Measurements from ENCODE around the gene KCNH4.
"Not testable (repeated sequence)": the region's sequence is repeated elsewhere in the genome, so short reads cannot be mapped to it uniquely, and the experiment has no call there.

Gene KCNH4

DNA sequence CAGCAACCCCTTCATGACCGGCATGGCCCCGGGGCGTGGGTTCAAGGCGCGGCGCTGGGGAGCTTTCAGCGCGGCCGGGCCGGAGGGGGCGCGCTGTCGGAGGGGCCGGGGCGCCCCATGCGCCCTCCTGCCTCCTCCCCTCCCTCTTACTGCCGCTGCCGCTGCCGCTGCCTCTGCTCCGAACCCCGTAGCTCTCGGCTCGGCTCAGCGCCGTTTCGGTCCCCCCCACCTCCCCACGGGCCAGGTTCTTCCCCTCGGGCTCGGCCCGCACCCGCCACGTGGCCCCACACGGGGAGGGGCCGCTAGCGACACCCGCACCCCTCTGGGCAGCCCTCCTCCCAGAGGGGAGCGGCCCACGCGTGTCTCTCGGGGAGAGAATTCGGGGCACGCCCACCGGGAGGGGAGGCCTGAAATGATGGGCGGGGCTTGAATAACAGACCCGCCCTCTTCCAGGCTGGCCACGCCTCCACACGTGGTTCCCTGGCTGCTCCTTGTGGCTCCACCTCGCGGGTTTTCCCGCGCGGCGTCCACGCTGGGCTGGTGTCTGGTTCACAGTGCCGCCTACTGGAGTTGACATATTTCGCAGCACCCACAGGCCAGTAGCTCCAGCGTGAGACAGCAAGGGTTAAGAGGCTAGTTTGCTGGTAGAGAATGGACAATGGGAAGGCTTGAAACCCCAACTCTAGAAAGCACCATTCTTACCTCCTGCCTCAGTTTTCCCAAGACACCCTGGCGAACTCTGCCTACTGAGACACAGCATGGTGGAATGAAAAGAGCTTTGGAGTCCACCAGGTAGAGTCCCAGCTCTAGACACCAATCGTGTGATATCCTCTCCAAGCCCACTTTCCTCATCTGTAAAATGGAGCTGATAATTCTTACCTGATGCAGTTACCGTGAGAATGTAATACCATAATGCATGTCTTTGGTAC lies at the start of gene KCNH4:
KCNH4 (minus strand) TSS at position 221 of the 929 bp plus-strand sequence; CDS start at position 24, 197 bp downstream.
- peak; percentile 79 to 87 for DNase-seq

DNA sequence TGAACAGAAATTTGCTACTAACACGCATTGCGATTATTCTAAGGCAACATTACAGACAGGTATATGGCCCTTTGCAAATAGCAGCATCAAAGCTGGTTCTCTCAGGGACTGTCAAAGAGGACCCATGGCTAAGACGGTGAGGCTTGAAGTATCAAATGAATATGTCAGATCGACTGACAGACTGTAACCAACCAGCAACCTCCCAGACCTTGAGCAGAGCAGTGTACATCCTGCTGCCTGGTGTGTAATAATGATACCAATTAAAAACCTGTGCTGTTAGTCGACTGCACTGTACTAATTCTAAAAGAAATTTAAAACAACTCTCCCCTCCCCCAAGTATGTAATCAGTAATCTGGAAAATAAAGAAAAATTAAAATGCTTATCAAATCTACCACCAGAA lies 49.3 kb upstream of the KCNH4 start:
- DNase-seq, result no peak

DNA sequence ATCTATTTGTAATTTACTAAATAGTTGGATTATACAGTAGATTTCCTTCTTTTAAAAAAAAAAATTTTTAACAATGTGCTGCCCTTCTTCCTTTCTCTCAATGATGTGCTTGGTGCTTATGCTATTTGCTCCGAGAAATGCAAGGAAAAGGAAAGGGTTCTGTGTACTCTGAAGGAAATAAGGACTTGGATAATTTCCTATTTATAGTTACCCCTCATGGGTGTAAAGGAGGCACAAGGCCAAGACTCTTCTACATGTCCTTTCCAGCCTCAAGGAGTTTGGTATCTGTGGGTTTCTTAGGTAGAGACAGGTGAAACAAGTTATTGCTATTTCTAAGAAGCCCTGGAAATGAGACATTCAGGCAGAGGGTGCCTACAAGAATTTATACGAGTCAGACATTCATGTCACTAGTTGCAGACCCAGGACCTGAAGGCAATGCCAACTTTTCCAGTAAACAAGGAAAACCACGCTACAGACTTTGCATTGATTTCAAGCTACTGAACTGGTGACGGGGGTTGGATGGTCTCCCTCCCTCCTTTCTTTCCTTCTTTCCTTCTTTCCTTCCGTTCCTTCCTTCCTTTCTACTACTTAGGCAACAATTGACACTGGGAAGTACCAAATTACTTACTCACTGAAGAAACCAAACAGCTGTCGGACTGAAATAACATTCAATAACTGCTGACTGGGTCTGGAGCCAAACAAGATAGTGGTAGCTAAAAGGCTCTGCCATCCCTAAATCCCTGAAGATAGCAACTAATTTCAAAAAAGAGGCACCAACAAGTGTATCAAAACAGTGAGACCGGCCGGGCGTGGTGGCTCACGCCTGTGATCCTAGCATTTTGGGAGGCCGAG lies 47.1 kb upstream of the KCNH4 start:
- DNase-seq, result no peak

DNA sequence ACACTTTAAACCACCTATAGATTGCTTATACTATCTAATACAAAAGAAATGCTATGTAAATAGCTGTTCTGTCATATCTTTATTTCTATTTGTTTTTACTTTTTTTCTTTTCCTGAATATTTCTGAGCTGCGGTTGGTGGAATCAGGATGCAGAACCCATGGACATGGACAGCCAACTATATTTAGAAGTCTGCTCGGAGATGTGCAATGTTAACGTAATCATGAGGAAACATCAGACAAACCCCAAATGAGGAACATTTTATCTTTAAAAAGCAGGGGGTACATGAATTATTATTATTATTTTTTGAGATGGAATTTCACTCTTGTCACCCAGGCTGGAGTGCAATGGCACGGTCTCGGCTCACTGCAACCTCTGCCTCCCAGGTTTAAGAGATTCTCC lies 44.7 kb upstream of the KCNH4 start:
- DNase-seq, result no peak

DNA sequence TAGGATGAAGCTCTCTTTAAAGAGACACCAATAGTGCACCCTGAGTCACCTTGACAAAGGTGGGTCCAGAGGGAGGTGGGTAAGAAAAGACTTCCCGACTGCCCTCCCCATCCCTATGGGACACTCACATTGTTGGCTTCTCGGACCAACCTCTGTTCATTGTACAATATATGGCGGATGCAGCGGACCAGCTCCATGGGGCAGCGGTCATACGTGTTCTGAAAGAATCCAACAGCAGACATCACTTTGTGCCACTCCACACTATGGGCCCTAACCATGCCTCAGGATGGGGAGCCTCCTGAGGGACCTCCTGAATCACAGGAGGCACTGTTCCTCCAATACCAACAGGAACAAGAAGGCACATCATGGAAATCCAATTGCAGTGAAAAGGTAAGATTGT lies 43.7 kb upstream of the KCNH4 start:
- no peak for DNase-seq

DNA sequence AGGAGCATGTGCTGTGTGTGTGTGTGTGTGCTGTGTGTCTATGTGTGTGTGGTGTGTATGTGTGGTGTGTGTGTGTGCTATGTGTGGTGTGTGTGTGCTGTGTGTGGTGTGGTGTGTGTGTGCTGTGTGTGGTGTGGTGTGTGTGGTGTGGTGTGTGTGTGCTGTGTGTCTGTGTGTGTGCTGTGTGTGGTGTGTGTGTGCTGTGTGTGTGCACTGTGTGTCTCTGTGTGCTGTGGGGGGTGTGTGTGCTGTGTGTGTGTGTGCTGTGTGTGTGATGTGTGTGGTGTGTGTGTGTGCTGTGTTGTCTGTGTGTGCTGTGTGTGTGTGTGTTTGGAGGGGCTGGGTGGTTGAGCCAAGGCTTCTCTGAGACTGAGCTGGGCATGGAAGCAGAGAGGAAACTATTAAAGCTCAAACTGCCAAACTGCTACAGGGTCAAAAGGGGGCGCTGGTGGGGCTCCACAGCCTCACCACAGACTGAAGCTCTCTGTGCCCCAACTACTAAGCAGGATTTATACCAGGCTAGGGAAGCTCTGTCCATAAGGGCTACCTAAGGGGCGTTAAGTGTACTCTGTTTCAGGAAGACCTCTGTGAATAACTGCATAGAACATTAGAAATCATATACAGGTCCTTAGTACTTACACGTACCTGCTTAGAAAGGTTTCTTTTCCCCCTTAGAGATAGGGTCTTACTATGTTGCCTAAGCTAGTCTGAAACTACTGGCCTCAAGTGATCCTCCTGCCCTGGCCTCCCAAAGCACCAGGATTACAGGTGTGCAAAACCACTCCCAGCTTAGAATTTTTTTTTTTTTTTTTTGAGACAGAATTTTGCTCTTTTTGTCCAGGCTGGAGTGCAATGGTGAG lies 41.2 kb upstream of the KCNH4 start:
- DNase-seq, result no peak

DNA sequence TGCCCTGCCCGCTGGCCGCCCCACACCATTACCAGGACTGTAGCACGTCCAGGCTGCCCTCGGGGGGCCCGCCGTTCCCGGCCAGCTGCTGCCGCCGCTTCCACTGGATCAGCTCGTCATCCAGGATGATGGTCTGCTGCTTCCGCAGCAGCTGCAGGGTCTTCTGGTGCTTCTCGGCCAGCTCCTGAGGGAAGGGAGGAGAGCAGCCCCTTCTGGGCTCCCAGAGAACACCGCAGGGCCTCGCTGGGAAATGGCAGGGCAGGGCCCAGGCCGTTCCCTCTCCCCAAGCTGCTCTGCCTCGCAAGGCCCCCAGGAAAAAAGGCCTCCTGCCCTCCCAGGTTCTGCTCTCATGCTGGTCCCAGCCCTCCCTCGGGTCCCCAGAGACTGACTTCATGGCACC lies 38.3 kb upstream of the KCNH4 start:
- not testable (repeated sequence) for DNase-seq

DNA sequence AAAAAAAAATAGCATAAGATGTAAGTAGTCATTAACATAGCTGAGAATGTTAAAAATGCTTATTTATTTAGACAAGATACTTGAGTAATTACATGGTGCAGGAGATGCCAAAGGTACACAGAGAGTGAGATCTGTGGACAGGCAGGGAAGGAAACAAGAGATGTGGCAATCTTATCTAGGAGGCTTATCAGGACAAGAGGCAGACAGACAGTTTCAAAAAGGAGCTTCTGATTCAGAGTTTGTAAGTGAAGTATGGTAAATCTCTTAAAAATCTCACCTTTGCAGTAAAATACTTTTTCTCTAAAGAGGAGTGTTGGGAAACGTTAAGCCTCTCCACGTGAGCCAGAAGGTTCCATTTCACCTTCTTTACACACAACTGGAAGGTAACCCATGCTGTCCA lies 33.2 kb upstream of the KCNH4 start:
- no peak for DNase-seq

DNA sequence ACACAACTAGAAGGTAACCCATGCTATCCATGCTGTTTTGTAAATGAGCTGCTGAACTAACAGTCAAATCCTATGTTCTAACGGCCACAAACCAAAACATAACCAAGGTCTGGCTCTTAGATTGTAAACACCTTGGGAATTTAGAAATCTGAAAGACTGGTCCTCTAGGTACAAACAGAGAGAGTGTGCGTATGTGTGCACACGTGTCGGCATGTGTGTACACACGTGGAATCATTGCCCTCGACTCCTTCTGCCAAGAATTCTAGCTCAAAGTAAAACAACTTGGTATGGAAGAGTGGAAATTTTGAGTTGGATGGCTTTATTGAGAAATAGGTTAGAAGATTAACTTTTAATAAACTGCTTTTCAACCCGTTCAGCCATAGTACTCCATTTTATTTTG lies 31.4 kb upstream of the KCNH4 start:
- DNase-seq, result no peak

DNA sequence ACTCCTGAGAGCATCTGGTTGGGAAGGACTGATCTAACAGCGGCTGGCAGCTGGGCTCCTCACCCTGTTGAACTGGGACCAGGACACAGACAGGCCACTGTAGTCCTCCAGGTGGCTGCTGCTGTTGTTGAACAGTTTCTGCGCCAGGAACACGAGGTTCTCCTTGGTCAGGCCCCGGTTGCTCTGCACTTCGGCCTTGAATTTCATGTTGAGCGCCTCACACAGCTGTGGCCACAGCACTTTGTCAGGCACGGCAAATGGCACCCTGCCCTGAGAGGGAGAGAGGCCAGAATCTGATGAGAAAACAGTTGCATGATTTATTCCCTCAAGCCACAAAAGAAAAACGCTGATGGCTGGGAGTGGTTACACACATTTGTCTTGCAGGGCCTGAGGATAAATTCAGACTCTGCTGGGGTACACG lies 31.0 kb upstream of the KCNH4 start:
- not testable (repeated sequence) for DNase-seq

DNA sequence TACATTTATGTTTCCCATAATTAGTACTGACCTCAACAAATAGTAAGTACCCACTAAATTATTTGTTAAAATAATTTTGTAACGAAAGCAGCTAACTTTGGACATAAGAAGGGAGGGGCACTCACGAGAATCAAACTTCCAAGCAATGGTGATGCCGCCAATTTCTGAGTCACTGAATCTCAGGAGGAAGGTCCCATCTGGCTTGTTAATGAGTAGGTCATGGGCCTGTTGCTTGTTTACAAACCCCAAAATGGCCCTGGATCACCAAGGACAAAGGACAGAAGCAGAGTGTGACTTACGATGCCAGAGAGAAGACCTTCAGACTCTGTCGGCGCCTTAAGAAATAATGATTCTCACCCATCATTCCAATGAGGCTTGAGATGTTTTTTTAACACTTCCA lies 29.1 kb upstream of the KCNH4 start:
- DNase-seq, result no peak

DNA sequence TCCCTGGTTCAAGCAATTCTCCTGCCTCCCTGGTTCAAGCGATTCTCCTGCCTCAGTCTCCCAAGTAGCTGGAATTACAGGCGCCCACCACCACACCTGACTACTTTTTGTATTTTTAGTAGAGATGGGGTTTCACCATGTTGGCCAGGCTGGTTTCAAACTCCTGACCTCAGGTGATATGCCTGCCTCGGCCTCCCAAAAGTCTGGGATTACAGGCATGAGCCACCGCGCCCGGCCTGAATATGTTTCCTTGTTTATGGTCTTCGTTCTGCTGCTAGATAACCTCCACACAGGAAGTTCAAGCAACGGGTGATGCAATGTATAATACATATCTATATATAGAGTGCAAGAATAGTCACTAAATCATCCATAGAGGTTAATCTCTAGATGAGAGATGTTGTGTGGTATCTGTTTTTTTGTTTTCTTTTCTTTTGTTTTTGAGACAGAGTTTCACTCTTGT lies 25.2 kb upstream of the KCNH4 start:
- DNase-seq, result not testable (repeated sequence)

DNA sequence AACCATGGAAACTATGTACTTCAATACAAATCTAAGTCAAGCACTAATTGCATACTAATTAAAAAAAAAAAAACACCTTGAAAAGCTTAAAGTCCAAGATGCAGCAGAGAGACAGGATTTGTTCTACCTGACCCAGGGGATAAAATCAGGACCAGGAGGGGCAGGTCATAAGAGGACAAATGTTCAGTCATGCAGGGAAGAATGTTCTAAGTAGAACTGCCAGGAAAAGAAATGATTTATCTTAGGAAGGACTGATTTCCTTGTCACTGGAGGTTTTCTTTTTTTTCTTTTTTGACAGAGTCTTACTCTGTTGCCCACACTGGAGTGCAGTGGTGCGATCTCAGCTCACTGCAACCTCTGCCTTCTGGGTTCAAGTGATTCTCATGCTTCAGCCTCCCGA lies 22.4 kb upstream of the KCNH4 start:
- DNase-seq, result no peak

DNA sequence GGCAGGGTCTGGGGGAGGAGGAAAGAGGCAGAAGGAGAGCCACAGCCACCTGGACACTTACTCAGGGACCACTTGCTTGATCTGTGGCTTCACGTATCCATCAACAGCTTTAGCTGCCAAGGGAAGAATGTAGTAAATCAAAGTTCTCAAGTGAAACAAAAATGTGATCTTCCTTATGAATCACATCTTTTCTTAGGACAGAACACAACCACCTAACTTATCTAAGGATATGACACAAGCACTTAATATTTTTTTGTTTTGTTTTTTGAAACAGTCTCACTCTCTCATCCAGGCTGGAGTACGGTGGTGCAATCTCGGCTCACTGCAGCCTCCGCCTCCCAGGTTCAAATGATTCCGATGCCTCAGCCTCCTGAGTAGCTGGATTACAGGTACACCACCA lies 21.8 kb upstream of the KCNH4 start:
- no peak for DNase-seq

DNA sequence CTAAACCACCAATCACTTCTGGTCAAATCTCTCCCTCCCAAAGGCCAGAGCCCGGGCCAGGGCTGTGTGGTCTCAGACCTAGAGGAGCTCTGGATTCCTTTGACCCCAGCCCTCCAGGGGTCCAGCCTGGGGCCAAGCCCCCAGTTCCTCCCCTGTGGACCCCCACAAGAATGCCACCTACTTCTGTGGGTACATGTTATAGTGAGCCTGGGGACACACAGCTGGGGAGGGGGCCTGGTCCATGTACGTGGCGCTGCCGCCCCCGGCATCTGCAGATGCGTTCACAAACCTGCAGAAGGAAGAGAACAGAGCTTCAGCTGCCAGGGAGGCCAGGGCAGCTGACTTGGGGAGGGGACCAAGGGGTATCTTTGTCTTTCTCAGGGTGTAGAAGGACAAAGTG lies 21.2 kb upstream of the KCNH4 start:
- no peak for DNase-seq

DNA sequence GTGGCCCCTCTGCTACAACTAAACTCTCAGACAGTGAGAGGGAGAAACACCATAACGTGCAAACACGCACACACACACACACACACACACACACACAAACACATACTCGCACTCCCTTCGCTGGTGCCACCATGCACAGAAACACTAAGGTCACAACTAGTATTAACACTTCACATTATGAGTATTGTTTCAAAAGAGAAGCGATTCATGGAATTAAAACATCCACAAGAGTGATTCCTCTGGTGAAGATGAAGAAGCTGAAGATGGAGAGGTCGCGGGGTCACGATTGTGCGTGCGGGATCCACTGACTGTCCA lies 20.5 kb upstream of the KCNH4 start:
- no peak for DNase-seq

DNA sequence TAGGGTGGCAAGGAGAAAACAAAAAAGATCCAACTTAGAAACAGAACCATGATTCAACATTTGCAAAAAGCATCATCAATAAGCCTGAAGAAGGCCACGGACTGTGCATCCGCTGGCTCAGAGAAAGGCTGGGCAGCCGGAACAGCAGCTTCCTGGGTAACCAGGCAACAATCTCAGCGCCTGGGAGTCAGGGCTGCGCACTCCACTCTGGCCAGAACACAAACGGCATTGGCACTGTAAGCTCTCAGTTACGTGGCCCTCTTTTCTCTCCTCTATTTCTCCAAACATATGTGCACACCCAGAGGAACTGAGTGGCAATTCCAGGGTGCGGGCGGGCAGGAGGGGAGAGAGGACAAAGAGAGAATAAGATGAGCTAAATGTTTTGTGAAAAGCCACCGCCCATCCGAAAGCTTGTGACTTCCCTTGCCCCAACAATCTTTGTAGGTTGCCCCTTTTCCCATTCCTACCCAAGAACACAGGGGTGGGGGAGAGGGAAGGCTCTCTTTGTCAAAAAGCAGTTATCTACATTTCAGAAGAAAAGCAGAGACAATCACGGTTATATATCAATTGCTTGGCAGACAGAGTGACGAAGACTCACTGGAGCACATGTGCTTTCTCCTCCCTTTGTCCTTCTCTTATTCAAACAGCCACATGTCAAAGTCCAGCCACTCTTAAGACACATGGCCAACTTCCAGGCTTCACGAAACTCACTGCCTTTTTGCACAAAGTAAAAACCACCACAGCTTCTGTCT lies 19.9 kb upstream of the KCNH4 start:
- no peak for DNase-seq

DNA sequence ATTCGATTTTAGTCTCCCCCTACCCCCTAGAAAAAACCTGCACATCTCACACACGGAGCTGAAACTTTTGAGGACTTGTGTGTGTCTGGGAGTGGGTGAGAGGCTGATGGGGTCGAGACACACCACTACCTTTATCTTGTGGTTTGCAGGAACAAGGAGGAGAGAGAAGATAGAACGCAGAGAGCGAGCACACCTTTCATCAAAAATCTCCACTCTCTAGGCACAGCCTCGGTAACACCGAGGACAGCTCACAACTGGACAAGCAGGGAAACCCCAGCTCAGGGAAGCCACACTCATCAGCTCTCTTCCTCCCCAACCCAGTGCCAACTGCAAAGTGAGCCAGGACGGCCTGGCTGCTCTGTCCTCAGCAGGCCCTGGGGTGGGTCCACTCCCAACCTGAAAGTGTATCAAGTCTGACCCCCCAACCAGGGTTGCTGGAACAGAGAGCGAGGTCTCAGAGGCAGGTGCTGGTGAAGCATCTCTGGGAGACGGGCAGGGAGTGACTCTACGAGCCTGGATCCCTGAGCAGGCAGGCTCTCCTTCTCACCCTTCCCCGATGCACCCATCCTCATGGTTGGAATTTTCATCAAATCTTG lies 18.6 kb upstream of the KCNH4 start:
- DNase-seq, result no peak

DNA sequence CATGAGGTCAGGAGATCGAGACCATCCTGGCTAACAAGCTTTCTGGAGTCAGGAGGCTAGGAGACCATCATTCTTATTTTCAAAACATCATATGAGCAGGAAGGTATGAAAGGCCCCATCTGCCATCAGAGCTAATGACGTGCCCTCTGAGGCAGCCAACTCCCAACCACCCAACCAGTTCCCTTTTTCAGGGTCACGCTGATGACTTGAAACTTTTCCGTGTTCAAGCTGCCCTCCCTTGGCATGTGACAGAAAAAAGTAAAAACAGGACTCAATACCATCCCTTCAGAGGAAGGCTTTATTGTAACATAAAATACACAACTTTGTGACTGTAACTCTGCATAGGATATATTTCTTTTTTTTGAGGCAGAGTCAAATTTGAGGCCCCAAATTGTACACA lies 18.0 kb upstream of the KCNH4 start:
- no peak for DNase-seq

DNA sequence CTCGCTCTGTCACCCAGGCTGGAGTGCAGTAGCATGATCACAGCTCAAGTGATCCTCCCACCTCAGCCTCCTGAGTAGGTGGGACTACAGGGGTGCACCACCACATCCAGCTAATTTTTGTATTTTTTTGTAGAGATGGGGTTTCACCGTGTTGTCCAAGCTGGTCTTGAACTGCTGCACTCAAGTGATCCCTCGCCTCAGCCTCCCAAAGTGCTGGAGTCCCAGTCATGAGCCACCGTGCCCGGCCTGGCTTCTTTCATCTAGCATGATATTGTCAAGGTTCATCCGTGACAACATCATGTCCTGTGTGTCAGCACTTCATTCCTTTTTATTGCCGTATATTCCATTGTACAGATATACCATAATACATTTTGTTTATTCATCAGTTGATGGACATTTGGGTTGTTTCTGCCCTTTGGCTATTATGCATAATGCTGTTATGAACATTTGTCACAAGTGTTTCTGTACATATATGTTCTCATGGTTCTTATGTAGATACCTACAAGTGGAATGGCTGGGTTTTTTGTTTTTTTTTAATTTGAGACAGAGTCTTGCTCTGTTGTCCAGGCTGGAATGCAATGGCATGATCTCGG lies 16.7 kb upstream of the KCNH4 start:
- DNase-seq, result no peak
